A549 (cell line): ENCODE results near the gene RBM47.

Experiments
- CBX2 ChIP-seq: fragments of 200-600 bp; sonication (generic); IDR thresholded peaks from 2 replicates; pipeline ENCODE4 v1.6.1; 2016; ENCODE audit warnings: low read depth, mild to moderate bottlenecking, borderline replicate concordance
- CTCF ChIP-seq: fragments of >200 bp; sonication (Bioruptor Twin); formaldehyde crosslinking; IDR thresholded peaks from 3 replicates; pipeline ENCODE4 v1.5.1; 2016
- KDM5A ChIP-seq: fragments of 200-600 bp; sonication (generic); IDR thresholded peaks from 2 replicates; pipeline ENCODE4 v1.6.1; 2016; ENCODE audit warnings: antibody characterized with exemption, mild to moderate bottlenecking
- POLR2A ChIP-seq: IDR thresholded peaks from 2 replicates; pipeline ENCODE4 v1.6.1; 2012; ENCODE audit warnings: mild to moderate bottlenecking, low read length

GRCh38 chr4:40458683-40459082 lies 171.0 kb downstream of the RBM47 start:
- TF ChIP-seq CTCF, result no peak
- no peak for TF ChIP-seq KDM5A
- no peak for TF ChIP-seq POLR2A
- no peak for TF ChIP-seq CBX2
